K562 (cell line): ENCODE measurements around the gene PTPRT. TPM values are rescaled to one million over a fixed set of nuclear protein-coding genes. Genes with fewer than 3 reads are reported as not detected.

Experiments
- ATAC-seq: fragments of 200-7000 bp; cut with Tn5 transposase; 3 replicates; pipeline ENCODE4 v1.9.1; 2020; ENCODE audit warnings: moderate library complexity
- BruUV-seq: library from RNA; stranded (reverse); fragments of 400-500 nt; replicated peaks from 2 replicates; lab custom pipeline; 2021; lab: Mats Ljungman, UMichigan
- CTCF ChIA-PET: fragments of 300-600 bp; formaldehyde crosslinking; extraction: SDS; loops from one replicate; lab custom pipeline; 2021; ENCODE audit warnings: low intra/inter-chr PET ratio; lab: Yijun Ruan, JAX
- POLR2A ChIA-PET: fragments of 300-600, 350-650 bp; sonication (Branson Sonifier 250); formaldehyde crosslinking; extraction: SDS; loops from one replicate; lab custom pipeline; 2021; ENCODE audit warnings: antibody characterized with exemption, inconsistent platforms; lab: Yijun Ruan, JAX
- DNase-seq, 4 experiments: peaks; one replicate each; pipeline versions ENCODE4 v3.0.0 to v3.0.0-alpha.2; 2011 to 2018; ENCODE audit warnings: low spot score in 3 of 4, mixed read lengths in 3 of 4; ENCODE audit errors: extremely low read depth in 1 of 4
- FAIRE-seq: peaks from 2 replicates; lab custom pipeline; 2011; peaks lifted over from hg19 to GRCh38; lab: Jason Lieb, UNC
- H2AFZ ChIP-seq: 2 replicates; pipeline ENCODE4 v1.6.0; 2011; ENCODE audit warnings: low read depth, low read length, control low read depth, inconsistent platforms
- H3K27ac ChIP-seq: fragments of 200-600 bp; 3 replicates; pipeline ENCODE4 v1.8.0; 2011; ENCODE audit warnings: low read depth, mild to moderate bottlenecking, control low read depth, inconsistent platforms, low read length, moderate library complexity, mixed read lengths; ENCODE audit errors: extremely low read depth
- H3K27me3 ChIP-seq, 2 experiments: fragments of 300-600 bp in 1 of 2; 2 replicates in 1 of 2; 3 replicates in 1 of 2; pipeline versions ENCODE4 v1.6.0 to v1.8.0; 2011; ENCODE audit warnings: inconsistent platforms in 2 of 2, low read length in 2 of 2, mild to moderate bottlenecking in 1 of 2, mixed read lengths in 1 of 2, moderate library complexity in 1 of 2; ENCODE audit not compliant: control insufficient read depth in 2 of 2, insufficient read depth in 2 of 2
- H3K36me3 ChIP-seq: fragments of 300-600 bp; 3 replicates; pipeline ENCODE4 v1.8.0; 2011; ENCODE audit warnings: mild to moderate bottlenecking, low read length, inconsistent platforms; ENCODE audit not compliant: control insufficient read depth, insufficient read depth
- H3K4me1 ChIP-seq, 2 experiments: fragments of 200-600 bp in 1 of 2; replicated peaks in 1 of 2; 2 replicates in 1 of 2; 3 replicates in 1 of 2; pipeline versions ENCODE4 v1.5.1 to v1.8.0; 2011; ENCODE audit warnings: inconsistent platforms in 2 of 2, low read length in 2 of 2, mild to moderate bottlenecking in 1 of 2, mixed read lengths in 1 of 2, moderate library complexity in 1 of 2; ENCODE audit not compliant: control insufficient read depth in 2 of 2, insufficient read depth in 2 of 2
- H3K4me2 ChIP-seq: 2 replicates; pipeline ENCODE4 v1.6.1; 2011; ENCODE audit warnings: low read length, control low read depth, inconsistent platforms, mixed read lengths; ENCODE audit not compliant: insufficient read depth
- H3K4me3 ChIP-seq: fragments of 200-600 bp; sonication (generic), shearing (Covaris generic); 2 replicates; pipeline ENCODE4 v1.5.1; 2016; ENCODE audit warnings: control low read depth, inconsistent platforms
- H3K79me2 ChIP-seq: fragments of 200-600 bp; 3 replicates; pipeline ENCODE4 v1.8.0; 2011; ENCODE audit warnings: low read length, inconsistent platforms; ENCODE audit not compliant: control insufficient read depth, insufficient read depth
- H3K9ac ChIP-seq, 2 experiments: 2 replicates each; pipeline versions ENCODE4 v1.6.0 to v1.6.1; 2011; ENCODE audit warnings: low read depth in 2 of 2, low read length in 2 of 2, control low read depth in 1 of 2, inconsistent platforms in 1 of 2, mild to moderate bottlenecking in 1 of 2, mixed read lengths in 1 of 2; ENCODE audit not compliant: insufficient read depth in 1 of 2
- H3K9me1 ChIP-seq: one replicate; pipeline ENCODE4 v1.6.0; 2011; ENCODE audit warnings: inconsistent platforms, mild to moderate bottlenecking, low read length, moderate library complexity; ENCODE audit not compliant: control insufficient read depth, insufficient read depth
- H3K9me3 ChIP-seq: replicated peaks from 2 replicates; pipeline ENCODE4 v1.5.1; 2011; ENCODE audit warnings: low read depth, low read length, inconsistent platforms; ENCODE audit not compliant: control insufficient read depth, insufficient read depth
- H4K20me1 ChIP-seq: replicated peaks from 2 replicates; pipeline ENCODE4 v1.6.1; 2011; ENCODE audit warnings: low read length, inconsistent platforms, mixed read lengths; ENCODE audit not compliant: control insufficient read depth, insufficient read depth
- ARID3A ChIP-seq: IDR thresholded peaks from 2 replicates; pipeline ENCODE4 v1.6.1; 2012; ENCODE audit warnings: low read depth, low read length, improper control_type of control experiment, borderline replicate concordance
- EGR1 ChIP-seq: fragments of 450-650 bp; conservative IDR thresholded peaks from 2 replicates; pipeline ENCODE4 v1.6.1; 2017; ENCODE audit warnings: mild to moderate bottlenecking
- MYNN ChIP-seq, 2 experiments: sonication (generic); formaldehyde crosslinking in 1 of 2; IDR thresholded peaks; 2 replicates each; pipeline versions ENCODE4 v1.5.0 to v1.6.1; 2016 to 2020; ENCODE audit warnings: antibody characterized with exemption in 1 of 2, missing genetic modification reagents in 1 of 2
- TFE3 ChIP-seq: fragments of 450-650 bp; formaldehyde crosslinking; IDR thresholded peaks from 2 replicates; pipeline ENCODE4 v1.4.0; 2020; ENCODE audit warnings: mild to moderate bottlenecking, mixed read lengths
- TRIM24 ChIP-seq, 2 experiments: fragments of 450-650 bp; IDR thresholded peaks; 2 replicates each; pipeline ENCODE4 v1.6.1; 2016
- TSC22D4 ChIP-seq: fragments of 450-650 bp; IDR thresholded peaks from 2 replicates; pipeline ENCODE4 v1.6.1; 2016; ENCODE audit warnings: missing genetic modification characterization, missing biosample characterization, control low read depth
- ZBED1 ChIP-seq: IDR thresholded peaks from 2 replicates; pipeline ENCODE4 v1.6.1; 2014
- ZNF324 ChIP-seq: fragments of 250-450 bp; sonication (Bioruptor Pico); IDR thresholded peaks from 2 replicates; pipeline ENCODE4 v1.4.0; 2020; ENCODE audit warnings: mild to moderate bottlenecking
- WGBS: fragments of 100-300 bp; shearing (Covaris generic); methylation state at CpG from one replicate; pipeline ENCODE4 v1.1.6; 2016; ENCODE audit warnings: low coverage, mixed read lengths; ENCODE audit not compliant: insufficient coverage; ENCODE audit errors: missing lambda C conversion rate; 5-methylcytosine and 5-hydroxymethylcytosine counted together
- in situ Hi-C: fragments of 300-500 bp; cut with MboI; formaldehyde crosslinking; loops from 4 replicates; pipeline ENCODE4 v1.15.0; 2018; ENCODE audit warnings: inconsistent platforms, mixed read lengths
- intact Hi-C: fragments of 100-400 bp; cut with micrococcal nuclease; formaldehyde crosslinking; loops from 2 replicates; pipeline ENCODE4 v1.14.2; 2022
- polyA plus RNA-seq, 8 experiments: library from polyadenylated mRNA; depleted of rRNA in 4 of 8; stranded (reverse) in 5 of 8; unstranded in 3 of 8; fragments of >200 nt; fragmentation: Nextera tagmentation in 2 of 8; fragmentation: Illumina TruSeq in 1 of 8; extraction: Ambion mirVana in 2 of 8; extraction: Trizol in 1 of 8; gene quantifications; 2 replicates each; pipeline versions ENCODE4 v1.2.1 to v1.2.3, GENCODE V29; 2011 to 2014; ENCODE audit warnings: inconsistent platforms in 1 of 8, missing spikeins in 1 of 8
- total RNA-seq, 7 experiments: library from RNA; depleted of rRNA in 6 of 7; stranded (reverse); fragments of >200 nt in 6 of 7; fragmentation: Illumina TruSeq in 2 of 7; extraction: Trizol in 2 of 7; gene quantifications; 2 replicates each; pipeline versions ENCODE4 v1.2.1 to v1.2.3, GENCODE V29; 2011 to 2021; ENCODE audit warnings: low replicate concordance in 1 of 7
- TF ChIP-seq, protein P1 (sequence below): fragments of 450-650 bp; IDR thresholded peaks from 2 replicates; pipeline ENCODE4 v1.6.1; 2016; ENCODE audit warnings: borderline replicate concordance
- TF ChIP-seq, protein P2 (sequence below): fragments of 450-650 bp; IDR thresholded peaks from 2 replicates; pipeline ENCODE4 v1.7.1; 2018; ENCODE audit warnings: mild to moderate bottlenecking, low read depth; ENCODE audit not compliant: partially characterized antibody

The PTPRT gene
- total and polyA plus RNA-seq, 9 of the 15 experiments (the other 6 are each of a cell fraction or from before 2014, with no cell fraction given), result not detected

GRCh38 chr20:42572320-42573016 is 617.2 kb downstream of the PTPRT start:
- no peaks in the 10 kb centered on the region for H3K9me3 ChIP-seq
- 0% methylated on average over 2 of the region's 2 CpGs for WGBS
- intact Hi-C loops, result no loop called here

More at GRCh38 chr20:42572320-42573016, 617.2 kb downstream of the PTPRT start:
- in situ Hi-C loops, result loop anchor here (10.0 kb wide), 1 partner anchor 92 kb away; no protein-coding TSS in a partner anchor
- Histone ChIP-seq H4K20me1 (no peaks in the 10 kb centered on the region), H2AFZ (no peak overlapping the region), H3K4me1 (no peaks in the 10 kb centered on the region)
- FAIRE-seq, result no peak
- TF ChIP-seq, protein P1, sequence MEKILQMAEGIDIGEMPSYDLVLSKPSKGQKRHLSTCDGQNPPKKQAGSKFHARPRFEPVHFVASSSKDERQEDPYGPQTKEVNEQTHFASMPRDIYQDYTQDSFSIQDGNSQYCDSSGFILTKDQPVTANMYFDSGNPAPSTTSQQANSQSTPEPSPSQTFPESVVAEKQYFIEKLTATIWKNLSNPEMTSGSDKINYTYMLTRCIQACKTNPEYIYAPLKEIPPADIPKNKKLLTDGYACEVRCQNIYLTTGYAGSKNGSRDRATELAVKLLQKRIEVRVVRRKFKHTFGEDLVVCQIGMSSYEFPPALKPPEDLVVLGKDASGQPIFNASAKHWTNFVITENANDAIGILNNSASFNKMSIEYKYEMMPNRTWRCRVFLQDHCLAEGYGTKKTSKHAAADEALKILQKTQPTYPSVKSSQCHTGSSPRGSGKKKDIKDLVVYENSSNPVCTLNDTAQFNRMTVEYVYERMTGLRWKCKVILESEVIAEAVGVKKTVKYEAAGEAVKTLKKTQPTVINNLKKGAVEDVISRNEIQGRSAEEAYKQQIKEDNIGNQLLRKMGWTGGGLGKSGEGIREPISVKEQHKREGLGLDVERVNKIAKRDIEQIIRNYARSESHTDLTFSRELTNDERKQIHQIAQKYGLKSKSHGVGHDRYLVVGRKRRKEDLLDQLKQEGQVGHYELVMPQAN, result no peak
- TF ChIP-seq ZNF324 (CRISPR knock-in tag), result no peak
- TF ChIP-seq, protein P2, sequence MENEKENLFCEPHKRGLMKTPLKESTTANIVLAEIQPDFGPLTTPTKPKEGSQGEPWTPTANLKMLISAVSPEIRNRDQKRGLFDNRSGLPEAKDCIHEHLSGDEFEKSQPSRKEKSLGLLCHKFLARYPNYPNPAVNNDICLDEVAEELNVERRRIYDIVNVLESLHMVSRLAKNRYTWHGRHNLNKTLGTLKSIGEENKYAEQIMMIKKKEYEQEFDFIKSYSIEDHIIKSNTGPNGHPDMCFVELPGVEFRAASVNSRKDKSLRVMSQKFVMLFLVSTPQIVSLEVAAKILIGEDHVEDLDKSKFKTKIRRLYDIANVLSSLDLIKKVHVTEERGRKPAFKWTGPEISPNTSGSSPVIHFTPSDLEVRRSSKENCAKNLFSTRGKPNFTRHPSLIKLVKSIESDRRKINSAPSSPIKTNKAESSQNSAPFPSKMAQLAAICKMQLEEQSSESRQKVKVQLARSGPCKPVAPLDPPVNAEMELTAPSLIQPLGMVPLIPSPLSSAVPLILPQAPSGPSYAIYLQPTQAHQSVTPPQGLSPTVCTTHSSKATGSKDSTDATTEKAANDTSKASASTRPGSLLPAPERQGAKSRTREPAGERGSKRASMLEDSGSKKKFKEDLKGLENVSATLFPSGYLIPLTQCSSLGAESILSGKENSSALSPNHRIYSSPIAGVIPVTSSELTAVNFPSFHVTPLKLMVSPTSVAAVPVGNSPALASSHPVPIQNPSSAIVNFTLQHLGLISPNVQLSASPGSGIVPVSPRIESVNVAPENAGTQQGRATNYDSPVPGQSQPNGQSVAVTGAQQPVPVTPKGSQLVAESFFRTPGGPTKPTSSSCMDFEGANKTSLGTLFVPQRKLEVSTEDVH, result no peak
- no peak for TF ChIP-seq ARID3A
- TF ChIP-seq TFE3 (CRISPR knock-in tag), result no peak
- no peak for TF ChIP-seq ZBED1
- TF ChIP-seq EGR1, result no peak
- no peak for TF ChIP-seq TSC22D4 (tag)
- TF ChIP-seq TRIM24 (IDR thresholded peaks at IDR 0.05), result no peak
- TF ChIP-seq MYNN (IDR thresholded peaks at IDR 0.05), result no peak
- no peak for TF ChIP-seq MYNN (CRISPR knock-in tag; IDR thresholded peaks at IDR 0.05)
- TF ChIP-seq, all 486 proteins: peak for 0
- no peaks in the 10 kb centered on the region for H3K27me3 ChIP-seq
- no peaks in the 10 kb centered on the region for H3K36me3 ChIP-seq
- DNase-seq, result no peak
- ChIA-PET CTCF (no interaction called here), POLR2A (no interaction called here)
- no TSS peak for BruUV-seq
- no peak for ATAC-seq
- H3K79me2 ChIP-seq, result no peaks in the 10 kb centered on the region
- H3K27ac ChIP-seq, result no peak overlapping the region
- no peak overlapping the region for H3K4me2 ChIP-seq
- H3K9ac ChIP-seq, result no peak overlapping the region
- no peaks in the 10 kb centered on the region for H3K9me1 ChIP-seq
- H3K4me3 ChIP-seq, result no peak overlapping the region
